ENCODE results near the gene KIAA1958.
"Not testable (repeated sequence)": the region's sequence is repeated elsewhere in the genome, so short reads cannot be mapped to it uniquely, and the experiment has no call there.

Gene KIAA1958

DNA sequence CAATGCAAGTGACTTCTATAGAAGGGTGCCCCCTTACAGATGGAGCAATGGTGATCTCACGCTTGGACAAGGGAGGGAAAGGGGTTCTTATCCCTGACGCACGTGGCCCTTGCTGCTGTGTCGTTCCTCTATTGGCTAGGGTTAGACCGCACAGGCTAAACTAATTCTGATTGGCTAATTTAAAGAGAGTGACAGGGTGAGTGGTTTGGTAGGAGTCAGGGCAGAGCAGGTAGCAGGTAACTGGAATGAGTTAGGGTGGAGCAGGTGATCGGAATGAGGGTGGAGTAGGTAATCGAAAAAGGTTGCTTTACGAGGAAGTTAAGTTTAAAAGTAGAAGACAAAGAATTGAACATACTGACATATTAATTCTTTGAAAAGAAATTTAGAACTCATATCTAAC lies 105.2 kb downstream of the KIAA1958 start:
- DNase-seq (ENCODE audit: low read depth in 2 of 3, low spot score in 1 of 3): not testable (repeated sequence)

DNA sequence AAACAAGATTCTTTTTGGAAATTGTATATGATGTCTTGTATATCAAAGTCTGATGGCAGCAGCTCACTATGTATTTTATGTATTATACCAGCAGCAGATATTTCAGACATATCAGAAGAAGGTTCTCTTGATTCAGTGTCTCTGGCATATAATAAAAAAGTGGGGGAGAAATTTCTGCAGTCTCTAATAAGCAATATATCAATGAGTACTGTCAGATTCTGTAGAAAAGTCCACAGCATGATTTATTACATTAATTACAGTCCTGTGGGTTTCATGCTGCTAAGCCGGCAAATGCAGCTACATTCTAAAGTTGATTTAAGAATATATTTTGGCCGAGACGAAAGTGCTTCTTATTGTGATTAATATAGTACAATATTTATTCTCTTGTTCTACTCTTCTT lies 113.1 kb downstream of the KIAA1958 start:
- no peak for DNase-seq (ENCODE audit: low read depth in 2 of 3, low spot score in 1 of 3)

DNA sequence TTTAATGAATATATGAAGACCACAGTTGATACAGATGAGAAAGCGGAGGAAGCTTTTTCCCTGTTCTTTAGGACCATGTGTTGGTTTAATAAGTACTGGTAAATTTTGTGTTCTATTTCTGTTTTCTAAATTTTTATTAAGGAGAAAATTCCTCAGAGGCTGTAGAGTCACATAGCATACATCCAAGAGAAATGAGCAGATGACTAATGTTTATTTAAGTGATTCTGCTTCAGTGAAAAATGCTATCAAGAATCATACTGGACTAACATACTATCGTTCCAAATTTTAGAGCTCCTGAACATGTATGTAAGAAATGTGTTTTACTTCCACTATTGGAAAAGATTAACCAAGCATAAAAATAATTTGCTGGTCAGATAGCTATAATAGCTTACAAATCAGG lies 115.0 kb downstream of the KIAA1958 start:
- no peak for DNase-seq (ENCODE audit: low read depth in 2 of 3, low spot score in 1 of 3)

DNA sequence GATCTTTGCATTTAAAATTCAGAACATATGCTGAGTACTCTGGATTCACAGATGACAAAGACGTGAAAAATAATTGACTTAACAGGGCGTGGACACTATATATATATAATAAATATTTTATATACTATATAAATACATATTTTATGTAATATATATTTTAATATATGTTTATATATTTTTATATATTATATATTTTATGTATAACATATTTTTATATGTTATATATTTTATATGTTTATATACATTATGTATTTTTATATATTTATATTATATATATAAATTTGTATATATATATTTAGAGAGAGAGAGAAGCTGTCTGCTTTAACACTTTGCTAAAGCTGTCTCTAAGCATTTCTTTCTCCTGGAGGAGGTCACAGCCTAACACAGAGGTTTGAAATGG lies 118.2 kb downstream of the KIAA1958 start:
- DNase-seq (ENCODE audit: low read depth in 2 of 3, low spot score in 1 of 3): no peak

DNA sequence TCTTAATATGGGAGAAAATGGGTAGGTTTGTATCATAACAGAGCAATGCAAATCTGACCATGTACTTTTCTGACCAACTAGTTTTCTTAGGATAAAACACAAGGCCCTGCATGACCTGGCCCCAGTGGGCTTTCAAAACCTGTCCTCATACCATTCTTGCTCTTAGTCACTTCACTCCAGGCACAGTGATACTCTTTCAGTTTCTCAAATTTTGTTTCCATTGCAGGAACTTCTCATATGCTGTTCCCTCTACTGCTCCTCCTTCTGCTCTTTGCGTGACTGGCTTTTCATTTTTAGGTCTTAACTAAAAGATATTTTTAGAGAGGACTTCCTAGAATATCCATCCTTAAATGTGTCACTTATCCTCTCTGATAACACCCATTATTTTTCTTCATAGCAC lies 118.9 kb downstream of the KIAA1958 start:
- no peak for DNase-seq (ENCODE audit: low read depth in 2 of 3, low spot score in 1 of 3)

DNA sequence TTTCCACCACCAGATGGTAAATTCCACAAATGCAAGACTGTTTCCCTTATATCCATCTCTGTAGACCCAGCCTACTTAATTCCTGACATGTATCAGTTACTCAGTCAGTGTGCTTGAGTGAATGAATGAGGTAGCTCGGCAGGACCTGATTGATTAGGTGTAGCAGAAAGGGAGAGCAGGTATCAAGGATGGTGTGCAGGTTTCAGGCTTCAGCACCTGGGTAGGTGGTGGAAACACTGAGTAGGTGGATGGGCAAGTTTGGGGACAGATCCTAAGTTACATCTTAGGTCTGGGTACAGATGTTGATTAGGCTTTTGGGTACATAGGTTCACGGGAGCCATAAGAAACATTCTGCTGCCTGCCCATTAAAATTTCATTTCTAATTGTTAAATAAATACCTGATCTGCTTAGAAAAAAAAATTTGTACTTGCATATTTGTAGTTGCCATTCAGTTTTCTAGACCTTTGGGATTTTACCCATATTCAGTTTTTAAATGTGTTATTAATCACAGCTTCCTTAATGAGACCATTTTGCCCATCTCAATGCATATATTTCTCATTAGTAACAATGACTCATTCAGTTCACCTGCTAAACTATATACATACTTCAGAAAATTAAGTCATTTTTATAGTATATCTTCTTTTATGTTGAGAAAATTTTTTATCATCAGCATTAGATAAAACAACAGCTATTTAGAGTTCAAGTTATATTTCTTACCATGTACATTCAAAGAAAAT lies 119.5 kb downstream of the KIAA1958 start:
- DNase-seq (ENCODE audit: low read depth in 2 of 3, low spot score in 1 of 3): no peak

DNA sequence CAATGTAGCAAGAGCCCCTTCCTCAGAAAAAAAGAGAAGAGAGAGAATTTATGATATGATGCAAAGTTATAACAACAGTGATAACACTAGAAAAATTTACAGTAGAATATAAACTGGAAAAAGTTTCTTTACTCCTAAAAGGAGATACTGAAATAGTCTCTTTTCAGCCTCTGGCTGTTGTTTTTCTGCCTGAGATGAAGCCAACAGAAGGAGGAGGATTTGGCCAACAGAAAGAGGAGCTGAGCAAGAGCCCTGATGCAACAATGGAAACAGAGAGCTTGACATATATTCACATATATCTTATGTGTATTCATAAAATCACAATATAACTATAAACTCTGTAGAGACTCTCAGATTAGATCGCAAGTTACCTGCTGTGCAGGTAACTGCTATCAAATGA lies 122.2 kb downstream of the KIAA1958 start:
- DNase-seq (ENCODE audit: low read depth in 2 of 3, low spot score in 1 of 3): no peak

DNA sequence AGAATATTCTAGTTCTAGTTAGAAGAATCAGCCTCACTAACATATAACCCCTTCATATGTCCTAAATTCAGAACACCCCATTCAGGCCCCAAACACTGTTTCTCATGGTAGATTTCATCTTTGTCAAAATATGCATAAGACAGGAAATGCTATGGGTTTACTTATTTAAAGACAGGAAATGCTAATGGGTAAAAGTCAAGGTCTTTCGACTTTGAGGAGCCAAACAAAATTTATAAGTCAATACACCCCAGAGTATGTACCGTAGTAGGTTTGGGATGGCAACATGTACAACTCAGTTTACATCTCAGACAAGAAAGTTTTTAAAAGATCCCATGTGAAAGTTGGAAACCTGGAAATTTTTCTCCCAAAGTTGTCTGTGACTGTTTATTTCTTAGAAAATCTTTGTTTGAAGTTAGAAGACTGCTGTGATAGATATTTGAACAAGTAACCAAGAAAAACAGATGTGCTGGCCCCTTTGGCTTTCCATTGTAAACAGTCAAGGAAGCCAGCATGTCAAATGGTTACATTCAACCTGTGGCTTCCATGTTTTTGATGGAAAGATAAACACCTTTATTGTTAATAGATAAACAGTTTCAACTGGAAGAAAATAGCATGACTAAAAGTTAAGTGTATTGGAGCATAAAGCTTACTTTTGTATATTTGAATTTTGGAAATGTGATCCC lies 129.1 kb downstream of the KIAA1958 start:
- DNase-seq (ENCODE audit: low read depth in 2 of 3, low spot score in 1 of 3): no peak

DNA sequence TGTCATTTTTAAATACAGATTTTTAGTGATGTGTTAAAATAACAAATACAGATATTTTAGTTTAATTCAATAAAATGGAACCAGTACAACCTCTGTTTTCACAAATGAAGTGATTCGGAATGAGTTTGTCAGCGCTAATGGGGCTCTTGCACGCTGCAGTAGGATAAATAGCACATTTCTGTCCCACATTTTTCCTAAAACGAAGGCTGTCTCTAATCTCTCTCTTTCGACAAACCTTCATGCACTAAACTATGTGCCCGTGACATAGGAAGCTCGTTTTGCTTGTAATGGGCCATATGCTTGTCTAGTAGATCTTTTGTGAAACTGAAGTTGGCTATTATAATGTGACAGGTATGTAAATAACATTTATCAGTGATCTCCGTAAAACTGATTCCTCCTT lies 130.7 kb downstream of the KIAA1958 start:
- DNase-seq (ENCODE audit: low read depth in 2 of 3, low spot score in 1 of 3): no peak

DNA sequence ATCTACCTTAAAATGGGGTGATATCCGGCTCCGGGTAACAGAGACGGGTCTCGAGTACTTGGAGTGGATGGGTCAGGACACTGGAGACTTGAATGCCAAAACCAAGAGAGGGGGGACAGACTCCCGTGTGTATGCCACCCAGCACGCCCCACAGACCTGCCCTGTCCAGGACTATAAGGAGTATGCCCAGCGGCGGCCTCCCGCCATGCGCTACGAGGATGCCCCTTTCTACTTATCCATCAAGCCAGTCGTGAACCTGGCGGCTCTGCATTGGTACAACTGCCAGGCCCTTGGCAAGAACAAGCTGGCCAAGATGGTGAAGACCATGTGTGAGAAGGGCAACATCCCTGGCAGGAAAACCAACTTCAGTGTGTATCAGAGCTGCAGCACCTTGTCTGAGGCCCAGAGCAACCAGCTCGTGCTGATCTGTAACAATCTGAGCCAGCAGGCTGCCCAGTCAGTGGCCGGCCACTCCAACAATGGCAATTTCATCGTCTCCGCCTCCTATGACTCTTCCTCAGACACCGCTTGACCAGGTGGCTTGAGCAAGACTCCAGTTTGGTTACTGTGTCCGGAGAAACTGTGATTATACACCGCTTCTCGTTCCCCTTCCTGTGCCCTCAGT lies 131.9 kb downstream of the KIAA1958 start:
- DNase-seq (ENCODE audit: low read depth in 2 of 3, low spot score in 1 of 3): no peak

DNA sequence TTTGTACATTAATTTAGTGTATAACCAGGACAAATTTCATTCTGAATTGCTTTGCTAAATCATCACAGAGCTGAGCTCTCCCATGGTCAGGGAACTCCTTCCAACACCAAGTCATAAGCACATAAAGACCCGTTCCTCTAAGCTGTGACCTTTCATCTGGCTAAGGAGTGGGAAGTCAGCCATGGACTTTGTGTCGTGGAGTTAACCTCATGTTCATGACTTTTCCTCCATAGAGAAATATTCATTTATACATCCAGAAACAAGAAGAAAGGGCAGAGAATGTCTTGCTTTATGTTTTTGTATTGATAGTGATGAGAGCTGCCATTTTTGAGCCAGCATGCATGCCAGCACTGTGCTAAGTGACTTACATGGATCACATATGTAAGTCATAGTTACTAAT lies 133.8 kb downstream of the KIAA1958 start:
- DNase-seq (ENCODE audit: low read depth in 2 of 3, low spot score in 1 of 3): no peak

DNA sequence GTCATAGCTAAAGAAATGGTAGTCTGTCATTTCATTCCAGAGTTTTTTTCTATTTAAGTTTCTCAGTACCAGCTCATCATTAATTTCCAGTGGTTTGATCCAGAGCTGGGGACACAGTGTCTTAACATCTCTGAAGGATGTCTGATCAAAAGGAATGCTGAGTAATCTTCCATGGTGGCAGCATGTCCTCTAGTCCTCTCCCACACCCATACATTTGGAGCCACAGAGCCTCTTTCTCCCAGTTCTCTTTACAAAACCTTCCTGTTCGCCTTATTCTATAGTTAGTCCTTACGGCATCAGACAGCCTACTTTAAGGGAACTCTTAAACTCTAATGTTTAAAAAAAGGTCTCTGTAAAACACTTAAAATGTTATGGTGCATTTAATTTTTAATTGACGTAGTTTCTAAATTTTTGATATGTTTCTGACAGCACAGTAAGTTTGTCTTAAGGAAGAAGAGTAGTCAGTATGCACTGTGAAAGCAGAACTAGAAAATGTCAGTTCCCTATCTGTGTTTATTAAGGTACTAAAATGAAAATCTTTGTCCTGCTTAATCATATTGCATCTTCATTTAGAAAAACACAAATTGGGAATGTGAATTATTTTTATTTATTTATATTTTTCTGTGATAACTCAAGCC lies 134.5 kb downstream of the KIAA1958 start:
- no peak for DNase-seq (ENCODE audit: low read depth in 2 of 3, low spot score in 1 of 3)

DNA sequence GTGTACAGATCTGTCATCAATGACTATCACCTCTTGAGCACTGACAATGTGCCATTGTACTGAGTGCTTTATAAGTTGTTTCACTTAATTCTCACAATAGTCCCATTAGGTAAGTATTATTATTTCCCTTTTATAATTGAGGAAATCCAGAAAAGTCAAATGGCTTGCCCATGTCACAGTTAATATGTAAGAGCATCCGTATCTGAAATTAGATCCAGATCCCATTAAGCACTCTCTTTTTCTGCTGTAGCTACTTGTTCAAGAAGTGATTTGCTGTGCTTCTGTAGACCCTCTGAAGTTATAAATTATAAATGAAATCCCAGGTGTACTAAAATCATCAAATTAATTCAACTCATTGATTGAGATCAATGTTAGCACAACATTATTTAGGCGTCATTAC lies 136.6 kb downstream of the KIAA1958 start:
- DNase-seq (ENCODE audit: low read depth in 2 of 3, low spot score in 1 of 3): no peak

DNA sequence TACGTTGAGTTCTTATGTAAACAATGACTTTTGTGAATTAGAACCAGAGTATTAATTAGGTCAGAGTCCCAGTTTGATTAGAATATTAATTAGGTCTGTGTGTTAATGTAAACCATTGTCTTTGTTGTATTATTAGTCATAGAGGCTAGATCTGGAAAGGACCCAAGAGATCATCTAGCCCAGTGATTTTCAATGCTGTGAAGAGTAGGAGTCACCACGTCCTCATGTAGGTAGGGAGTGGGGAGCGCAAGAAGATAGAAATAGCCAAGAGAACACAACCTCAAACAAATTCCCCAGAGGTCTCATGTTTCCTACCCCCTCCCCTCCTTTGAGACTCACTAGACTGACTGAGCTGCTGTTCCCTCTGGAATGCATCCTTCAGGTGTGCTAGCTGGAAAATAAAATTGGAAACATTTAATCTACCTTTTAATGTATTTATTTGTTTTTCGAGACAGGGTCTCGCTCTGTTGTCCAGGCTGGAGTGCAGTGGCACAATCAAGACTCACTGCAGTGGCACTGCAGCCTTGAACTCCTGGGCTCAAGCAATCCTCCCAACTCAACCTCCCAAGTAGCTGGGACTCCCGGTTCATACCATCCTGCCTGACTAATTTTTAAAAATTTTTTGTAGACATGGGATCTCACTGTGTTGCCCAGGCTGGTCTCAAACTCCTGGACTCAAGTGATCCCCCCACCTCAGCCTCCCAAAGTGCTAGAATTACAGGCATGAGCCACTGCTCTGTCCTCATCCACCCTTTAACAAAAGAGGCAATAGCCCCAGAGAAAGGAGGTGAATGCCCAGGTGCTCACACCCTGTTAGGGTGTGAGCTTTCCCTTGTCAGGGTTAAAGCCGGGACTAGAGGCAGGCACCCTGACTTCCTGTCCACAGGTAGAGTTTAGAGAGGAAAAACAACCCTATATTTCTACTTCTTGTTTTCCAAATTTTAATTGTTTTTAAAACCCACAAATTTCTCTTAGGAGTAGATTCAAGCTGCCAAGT lies 138.4 kb downstream of the KIAA1958 start:
- no peak for DNase-seq (ENCODE audit: low read depth in 2 of 3, low spot score in 1 of 3)

DNA sequence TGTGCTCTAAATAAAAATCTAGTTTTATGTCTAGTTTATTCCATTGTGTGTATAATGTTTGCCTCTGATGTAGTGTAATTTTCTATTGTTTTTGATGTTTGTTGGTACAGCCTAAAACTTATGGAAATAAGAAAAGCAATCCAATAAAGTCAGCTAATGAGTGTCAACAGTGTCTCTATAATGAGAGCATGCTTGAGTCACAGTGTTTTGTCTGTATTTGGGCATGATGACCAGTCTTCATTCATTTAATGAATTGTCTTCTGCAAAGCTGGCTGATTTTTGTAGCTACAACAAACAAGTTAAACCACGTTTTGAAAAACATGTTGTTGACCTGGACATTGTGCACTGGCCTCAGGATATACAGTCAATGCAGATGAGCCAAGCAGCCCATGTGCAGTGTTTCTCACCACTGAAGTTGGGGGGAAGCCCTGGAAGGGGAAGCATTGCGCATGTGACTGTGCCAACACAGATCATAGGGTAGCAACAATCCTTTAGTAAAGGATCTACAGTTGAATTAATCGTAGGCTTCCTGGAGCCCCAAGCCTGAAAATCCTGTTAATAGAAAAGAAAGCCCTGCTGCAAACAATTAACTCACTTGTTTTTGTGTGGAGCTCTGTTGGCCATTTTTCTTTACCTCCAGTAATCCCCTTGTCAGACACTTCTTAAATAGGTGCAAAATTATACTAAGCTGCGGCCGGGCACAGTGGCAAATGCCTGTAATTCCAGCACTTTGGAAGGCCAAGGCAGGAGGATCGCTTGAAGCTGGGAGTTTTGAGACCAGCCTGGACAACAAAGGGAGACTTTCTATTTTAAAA lies 143.3 kb downstream of the KIAA1958 start:
- no peak for DNase-seq (ENCODE audit: low read depth in 2 of 3, low spot score in 1 of 3)

DNA sequence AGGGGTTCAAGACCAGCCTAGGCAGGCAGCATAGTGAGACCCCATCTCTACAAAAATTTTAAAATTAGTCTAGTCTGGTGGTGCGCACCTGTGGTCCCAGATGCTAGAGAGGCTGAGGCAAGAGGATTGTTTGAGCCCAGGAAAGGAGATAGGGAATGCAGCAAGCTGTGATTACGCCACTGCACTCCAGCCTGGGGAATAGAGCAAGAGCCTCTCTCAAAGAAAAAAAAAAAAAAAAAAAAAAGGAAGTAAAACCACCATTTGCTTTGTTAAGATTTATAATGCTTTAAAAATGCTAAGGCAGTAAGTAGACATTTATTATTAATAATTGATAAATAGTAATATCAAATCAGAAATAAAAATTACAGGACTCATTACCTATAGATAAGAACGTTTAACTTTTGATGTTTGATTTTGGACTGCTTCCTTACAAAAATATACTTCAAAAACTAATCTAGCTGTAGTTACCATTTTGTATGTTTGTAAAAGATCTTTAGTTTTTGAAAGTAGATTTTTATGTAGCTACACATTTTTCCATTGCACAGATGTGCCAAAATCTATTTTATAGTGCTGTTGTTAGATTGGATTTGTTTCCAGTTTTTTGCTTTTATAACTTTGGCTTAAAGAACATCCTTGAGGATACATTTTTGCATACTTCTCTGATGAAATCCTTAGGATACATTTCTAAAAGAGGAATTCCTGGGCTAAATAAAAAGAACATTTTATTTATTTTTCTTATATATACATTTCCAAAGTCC lies 144.9 kb downstream of the KIAA1958 start:
- DNase-seq (ENCODE audit: low read depth in 2 of 3, low spot score in 1 of 3): no peak

DNA sequence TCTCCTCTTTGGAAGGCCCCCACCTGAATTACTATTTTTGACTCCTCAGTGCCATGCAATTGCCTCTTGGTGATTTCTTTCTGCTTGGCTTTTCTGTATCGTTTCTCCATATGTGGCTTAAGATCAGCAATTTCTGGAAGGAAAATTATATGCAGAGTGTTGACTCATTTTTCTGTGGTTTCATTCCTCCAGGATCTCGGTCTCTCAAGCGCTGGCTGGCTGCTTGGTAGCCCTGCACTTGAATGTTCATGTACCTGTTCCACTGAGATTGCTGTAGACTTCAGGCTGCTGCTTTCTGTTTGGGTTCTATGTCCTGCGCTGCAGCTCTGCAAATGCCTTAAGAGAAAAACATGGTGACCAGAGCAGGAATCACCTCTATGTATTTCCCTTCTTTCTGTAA lies 153.7 kb downstream of the KIAA1958 start:
- DNase-seq (ENCODE audit: low read depth in 2 of 3, low spot score in 1 of 3): no peak

DNA sequence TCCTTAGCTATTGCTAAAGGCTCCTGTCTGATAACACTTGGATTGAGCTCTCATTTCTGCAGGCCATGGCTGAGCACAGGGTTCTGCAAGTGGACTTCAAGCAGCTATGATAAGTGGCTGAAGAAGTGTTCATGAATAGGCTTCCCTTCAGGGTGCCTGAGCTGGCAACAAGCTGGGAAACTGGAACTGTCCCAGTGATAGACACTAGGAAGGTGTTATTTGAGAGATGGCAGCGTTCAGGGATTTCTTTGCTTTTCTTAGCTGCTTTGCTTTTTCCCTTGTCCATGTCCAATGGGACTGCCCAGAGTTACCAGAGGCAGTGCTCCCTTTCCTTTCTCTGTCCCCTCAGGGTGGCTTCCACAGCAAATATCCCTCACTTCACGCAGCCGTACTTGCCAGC lies 155.5 kb downstream of the KIAA1958 start:
- DNase-seq (ENCODE audit: low read depth in 2 of 3, low spot score in 1 of 3): no peak

DNA sequence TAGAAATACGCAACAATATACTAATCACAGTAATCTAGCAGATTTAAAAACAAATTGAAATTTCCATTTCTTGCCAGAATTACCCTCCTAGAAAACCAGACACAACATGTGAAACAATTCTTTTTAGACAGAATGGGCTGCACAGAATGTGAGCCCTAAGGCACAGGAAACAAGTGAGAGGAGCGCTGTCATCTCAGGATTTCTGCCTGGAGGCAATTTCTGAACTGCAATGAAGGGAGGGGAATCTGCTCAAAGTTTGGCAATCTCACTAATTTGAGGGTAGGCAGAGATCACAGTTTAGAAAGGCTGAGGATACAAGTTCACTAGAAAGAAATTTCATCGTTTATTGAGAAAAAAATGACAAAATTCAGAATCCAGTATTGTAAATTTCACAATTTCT lies 161.0 kb downstream of the KIAA1958 start:
- DNase-seq (ENCODE audit: low read depth in 2 of 3, low spot score in 1 of 3): no peak

Data from stimulated activated CD4-positive, alpha-beta T cell treated with anti-CD3 and anti-CD28 coated beads, Interleukin-12 subunit alpha, Interleukin-12 subunit beta, amount 100 ng/mL, for 48 hours (primary cell).